NCI-H128 (cell line): ENCODE results near the gene ALDH1A1.

ENCODE experiments used
- DNase-seq: peaks from one replicate; lab custom pipeline; 2025; ENCODE audit not compliant: unreplicated experiment; lab: John Stamatoyannopoulos, UW

The ALDH1A1 gene

DNA sequence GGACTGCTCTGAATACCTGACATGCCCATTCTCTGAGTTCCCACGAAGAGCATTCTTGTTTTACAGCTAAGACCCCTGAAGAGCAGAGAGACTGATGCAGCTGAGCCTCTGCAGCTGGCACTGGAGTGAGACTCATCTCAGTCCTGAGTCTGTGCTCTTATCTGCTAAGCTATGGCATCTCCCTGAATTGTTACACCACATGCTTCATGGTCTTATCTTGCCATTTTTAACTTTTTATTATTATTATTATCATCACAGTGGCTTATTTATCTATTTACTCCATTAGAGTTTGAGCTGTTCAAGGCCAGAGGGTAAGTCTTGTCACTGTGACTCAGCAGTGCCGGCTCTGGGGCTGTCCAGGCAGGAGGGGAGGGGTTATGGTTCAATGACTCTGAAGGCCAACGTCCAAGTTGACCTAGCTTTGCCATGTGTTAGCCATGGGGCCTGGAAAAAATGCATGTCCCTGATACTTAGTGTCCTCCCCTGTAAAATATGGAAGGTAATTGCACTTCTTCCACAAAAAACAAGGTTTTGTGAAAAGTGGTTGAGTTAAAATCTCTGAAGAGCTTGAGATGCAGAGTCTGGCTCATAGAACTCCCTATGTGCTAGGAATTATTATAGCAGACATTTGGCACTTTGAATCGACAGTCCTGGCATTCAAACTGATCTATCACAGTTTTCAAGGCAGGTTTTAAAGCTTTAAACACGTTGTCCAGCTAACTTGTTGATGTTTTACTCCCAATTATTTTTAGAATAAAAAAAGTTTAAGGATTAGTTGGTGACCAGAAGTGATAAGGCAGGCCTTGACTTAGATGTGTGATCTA is 94.6 kb downstream of the ALDH1A1 start:
- DNase-seq, result no peak

DNA sequence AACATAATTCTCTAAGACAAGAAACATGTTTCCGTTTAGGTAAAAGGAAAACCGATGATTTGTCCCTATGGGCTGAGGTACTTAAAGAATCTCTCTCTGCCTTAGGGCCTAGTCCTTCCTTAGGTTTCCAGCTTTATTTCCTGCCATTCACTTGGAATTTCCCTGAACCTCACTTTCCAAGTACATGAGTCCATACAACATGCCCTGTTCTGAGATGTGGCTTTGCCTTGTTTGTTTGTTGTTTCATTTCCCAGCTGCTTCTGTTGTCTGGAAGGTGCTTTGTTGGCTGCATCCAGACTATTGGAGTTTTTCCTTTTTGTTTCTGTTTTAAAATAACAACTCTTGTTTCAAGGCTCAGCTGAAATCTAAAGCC is 95.2 kb downstream of the ALDH1A1 start:
- DNase-seq, result no peak

DNA sequence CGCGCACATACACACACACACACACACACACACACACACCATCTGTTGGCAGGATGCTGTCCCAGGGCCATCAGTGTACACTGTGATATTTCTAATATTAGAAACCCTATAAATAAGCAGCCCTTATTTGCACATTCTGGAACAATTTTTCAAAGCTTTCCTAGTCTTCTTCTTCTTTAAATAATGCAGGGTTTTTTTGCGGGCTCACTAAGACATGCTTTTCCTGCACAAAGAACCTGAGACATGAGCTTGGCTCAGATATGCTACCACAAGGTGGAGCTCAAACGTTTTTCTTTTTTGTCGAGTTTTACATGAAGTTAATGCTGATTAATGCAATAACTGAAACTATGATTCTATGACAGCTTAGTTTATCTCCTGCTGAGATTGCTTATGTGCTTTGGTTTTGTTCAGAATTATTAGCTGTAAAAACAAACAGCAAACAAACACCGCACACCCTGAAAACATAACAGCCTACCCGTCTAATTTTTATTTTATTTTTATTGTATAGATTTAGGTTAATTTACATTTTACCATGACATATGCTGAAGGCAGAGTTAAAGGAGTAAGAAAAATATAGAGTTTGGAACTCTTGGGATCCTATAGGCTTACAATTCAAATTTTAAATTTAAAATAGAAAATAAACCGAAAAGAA is 95.8 kb downstream of the ALDH1A1 start:
- no peak for DNase-seq

DNA sequence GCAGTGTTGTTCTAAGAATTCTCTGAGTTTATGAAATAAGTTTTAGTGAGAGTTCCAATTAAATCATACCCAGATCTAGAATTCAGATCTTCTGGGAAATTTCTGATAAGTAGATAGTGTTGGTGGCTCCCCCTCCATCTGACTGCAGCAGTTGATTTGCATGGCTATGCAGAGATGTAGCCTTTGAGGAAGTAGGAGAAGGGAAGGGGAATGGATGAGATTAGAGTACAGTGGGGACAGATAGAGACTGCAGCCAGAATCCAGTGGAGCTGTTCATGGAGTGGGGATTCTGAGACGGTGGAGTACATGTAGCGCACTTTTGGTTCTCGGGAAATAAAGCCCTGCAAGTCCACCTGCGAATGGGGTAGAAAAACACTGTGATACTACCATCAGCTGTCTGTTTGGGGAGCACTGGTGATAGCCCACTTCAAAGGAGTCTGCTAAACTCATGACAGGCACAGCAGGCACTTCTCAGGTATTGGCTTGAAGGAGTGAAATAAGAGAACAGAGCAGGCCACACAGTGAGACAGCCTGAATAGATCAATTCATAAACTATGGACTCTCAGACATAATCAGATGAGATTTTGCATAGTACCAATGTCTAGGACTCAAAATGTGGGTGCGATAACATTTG is 96.8 kb downstream of the ALDH1A1 start:
- DNase-seq, result no peak

DNA sequence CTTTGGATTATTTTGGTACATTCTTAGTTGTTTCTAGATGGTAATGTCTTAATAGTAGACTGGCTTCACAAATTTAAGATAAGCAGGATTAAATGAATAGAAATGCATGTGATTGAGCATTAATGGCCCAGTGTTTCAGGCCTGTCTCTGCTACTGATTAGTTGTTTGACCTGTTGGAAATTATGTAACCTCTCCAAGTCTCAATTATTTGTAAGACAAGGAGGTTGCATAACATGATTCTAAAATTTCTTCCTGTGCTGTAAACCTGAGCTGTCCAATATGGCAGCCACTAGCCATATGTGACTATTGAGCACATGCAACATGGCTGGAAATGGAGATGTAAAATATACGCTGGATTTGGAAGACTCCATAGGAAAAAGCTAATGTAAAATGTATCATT is 97.5 kb downstream of the ALDH1A1 start:
- DNase-seq, result no peak
